AML-193 (cell line): ENCODE results near the gene NTRK3.
"Not testable (repeated sequence)": the region's sequence is repeated elsewhere in the genome, so short reads cannot be mapped to it uniquely, and the experiment has no call there.

Experiments used
- DNase-seq, 2 experiments: peaks; one replicate each; lab custom pipeline; 2025; lab: John Stamatoyannopoulos, UW

The NTRK3 gene

DNA sequence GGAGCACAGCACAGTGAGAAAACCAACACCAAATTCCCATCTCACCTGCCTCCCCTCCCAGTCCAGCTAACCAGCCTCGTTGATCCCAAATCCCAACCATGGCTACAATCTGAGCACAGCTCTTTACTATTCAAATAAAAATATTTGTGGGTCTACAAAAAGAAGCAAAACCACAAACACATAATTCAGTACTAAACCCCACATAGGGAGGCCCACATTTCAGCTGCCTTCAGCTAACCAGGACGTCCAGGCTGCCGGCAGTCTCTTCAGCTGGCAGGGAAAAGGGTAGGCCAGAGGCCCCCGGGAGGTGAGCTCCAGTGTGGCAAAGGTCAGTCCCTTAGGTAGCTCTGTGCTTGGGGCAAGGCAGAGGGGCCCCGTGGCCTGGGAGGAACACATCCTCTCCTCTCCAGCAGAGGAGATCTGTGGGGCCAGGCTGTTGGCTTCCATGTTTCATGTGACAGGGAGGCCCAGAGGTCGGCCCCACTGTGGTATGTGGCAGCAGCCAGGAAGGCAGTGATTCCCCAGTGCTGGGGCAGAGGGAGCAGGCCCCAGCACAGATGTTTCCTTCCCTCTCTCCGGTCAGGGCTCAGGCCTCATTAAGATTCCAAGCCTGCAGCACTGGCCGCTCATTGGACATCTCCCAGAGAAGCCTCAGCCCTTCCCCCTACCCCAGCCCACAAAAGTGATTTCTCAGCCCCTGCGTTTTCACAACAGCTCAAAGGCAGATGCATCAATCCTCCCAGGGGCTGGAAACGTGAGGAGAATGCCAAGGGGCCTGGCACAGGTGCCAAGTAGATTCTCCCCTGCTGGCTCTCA, 381.4 kb downstream of the NTRK3 start:
- DNase-seq, result no peak

DNA sequence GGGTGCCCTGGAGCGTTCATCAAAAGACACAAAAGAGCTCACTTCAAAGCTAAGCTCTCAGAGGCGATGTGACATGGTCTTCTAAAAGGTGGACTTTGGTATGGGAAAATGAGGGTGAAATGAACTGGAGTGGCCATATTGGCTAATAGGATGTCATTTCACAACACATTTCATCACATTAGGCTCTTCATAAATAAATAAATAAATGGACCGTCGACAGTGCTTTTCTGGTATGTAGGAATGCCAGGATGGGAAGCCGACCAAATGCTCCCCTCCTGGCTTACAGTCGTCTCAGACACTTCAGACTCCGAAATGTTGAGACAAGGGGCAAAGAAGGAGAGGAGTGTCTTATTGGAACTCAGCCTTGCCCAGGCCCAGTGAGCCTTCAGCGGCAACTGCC, 383.0 kb downstream of the NTRK3 start:
- DNase-seq, result no peak

DNA sequence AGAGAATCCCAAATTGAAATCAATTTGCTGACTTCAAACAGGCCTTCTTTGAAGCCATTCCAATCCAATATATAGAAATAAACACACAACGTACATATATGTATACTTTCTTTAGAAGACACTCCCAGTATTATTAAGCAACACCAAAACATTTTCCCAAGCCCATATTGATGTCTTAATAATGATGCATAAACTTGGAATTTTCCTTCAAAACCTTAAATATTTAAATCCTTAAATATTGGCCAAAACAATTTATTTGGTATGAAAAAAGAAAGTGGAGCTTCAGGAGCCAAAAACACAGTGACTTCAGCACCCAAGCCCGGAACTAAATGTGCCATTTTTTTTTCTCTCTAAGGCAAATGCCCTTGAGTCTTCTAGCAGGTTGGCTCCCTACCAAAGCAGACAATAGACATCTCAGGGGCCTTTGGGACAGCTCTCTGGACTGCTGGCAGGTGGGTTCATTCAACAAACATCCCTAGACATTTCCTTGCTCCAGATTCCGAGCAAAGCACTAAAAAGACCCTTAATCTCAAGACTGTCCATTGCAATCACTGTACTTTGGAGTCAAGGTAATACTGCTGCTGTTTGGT, 384.7 kb downstream of the NTRK3 start:
- DNase-seq, result no peak

DNA sequence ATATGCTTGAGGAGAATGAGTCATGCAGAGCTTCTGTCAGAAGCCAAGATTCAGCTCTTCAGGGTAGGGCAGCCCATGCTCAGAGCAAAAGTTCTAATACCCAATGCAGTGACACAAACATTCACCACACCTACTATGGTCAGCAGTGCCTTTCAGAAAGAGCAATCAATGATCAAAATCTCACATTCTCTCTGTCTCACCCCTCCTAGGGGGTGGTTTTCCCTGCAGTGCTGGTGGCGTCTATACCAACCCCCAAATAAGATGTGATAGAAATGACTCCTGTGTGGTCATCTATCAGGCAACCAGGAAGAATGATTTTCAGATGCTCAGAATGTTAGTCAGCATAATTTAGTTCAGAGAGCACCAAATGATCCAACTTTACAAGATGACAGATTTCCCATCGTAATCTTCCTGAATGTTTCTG, 385.3 kb downstream of the NTRK3 start:
- no peak for DNase-seq

DNA sequence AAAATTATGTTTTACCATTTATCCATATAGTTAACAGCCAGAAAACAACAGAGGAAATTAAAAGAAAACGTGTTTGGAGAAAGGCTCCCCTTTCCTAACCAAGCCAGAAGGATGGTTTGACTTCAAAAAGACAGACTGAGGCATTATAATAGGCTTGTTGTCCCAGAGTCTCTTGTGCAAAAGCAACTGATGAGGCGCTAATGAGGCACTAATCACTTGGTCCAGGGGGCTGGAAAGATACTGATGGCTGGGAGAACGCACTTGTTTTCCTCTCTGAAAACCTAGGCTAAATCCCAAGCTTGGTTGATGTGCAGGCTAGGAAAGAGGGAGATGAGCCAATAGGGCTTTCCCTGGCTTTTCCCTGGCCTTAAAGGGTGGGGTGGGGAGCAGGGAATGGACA, 389.6 kb downstream of the NTRK3 start:
- DNase-seq, result no peak

DNA sequence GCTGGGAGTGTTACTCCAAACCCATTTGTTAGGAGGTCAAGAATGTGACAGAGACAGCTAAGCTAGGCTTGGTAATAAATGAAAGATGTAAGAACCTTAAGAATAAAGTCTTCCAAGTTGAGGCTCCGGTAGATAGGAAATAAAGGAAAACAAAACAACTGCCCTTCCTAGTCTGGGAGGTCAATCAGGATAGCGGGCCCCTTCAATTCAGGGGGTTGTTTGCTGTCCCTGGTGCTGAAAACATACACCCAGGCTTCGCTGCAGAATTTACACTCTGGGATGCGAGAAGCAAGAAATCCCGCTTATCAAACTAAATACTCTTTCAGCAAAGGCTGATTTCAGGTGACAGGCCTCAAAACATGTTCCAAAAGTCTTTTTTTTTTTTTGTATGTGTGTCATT, 393.4 kb downstream of the NTRK3 start:
- no peak for DNase-seq

DNA sequence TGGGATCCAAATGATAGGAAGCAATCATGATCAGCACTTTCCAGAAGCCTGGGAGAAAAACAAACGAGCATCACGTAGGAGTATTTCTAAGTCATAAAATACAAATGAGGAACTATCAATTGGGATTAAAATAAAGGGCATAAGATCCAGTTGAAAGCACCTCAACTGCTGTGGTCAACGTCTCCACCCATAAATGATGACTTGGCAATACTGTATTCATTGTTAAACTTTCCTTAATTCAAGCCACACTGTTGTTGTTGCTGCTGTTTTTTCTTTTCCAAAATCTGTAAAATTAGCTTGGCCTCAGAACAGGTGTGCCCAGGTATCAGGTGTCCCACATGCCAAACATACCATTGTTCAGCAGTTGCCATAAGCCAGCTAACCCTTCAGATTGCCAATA, 395.8 kb downstream of the NTRK3 start:
- DNase-seq, result no peak

DNA sequence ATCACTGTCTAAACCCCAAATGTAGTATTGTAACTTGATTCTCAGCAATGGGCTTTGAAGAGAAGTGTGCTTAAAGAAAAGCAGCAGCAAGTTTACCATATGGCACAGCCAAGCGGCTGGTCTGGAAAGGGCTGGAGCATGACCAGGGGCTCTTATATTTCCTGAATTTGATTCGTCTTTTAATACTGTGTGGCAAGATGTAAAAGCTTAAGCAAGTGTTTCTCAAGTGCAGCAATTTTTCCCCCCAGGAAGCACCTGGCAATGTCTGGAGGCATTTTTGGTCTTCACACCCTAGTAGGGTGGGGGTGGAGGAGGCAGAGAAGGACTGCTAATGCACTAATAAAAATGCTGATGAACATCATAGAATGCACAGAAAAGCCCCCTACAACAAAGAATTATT, 397.9 kb downstream of the NTRK3 start:
- DNase-seq, result no peak

DNA sequence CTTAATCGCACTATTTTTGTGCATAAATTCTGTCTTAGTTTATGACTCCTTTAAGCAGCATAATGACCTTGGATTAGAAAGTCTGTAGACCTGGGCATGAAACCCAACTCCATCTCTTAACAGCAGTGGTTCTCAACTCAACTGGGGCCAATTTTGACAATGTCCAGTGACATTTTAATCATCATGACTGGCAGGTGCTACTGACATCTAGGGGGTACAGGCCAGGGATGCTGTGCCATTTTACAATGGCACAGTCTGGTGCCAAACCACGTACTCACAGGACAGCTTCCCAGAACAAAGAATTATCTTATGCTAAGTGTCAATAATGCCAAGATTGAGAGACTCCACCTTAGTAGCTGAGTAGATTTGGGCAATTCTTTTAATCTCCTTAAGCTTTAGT, 405.0 kb downstream of the NTRK3 start:
- no peak for DNase-seq

DNA sequence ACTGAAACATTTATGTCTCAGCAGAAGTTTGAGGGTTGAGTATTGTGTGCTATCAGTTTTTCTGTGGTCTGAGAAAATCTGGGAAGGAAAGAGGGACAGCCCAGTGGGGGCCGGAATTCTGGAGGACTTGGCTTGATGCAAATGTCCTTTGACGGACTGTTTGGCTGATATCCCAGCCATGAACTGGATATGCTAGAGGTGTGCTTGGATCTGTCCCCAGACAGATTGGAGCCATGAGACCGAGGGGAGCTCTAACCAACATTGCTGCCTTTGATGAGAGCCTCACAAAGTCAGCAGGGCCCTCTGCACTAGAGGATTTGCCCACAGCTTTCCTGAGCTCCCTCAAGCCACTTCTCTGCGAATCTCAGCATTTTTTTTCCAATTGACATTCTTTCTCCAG, 405.6 kb downstream of the NTRK3 start:
- no peak for DNase-seq

DNA sequence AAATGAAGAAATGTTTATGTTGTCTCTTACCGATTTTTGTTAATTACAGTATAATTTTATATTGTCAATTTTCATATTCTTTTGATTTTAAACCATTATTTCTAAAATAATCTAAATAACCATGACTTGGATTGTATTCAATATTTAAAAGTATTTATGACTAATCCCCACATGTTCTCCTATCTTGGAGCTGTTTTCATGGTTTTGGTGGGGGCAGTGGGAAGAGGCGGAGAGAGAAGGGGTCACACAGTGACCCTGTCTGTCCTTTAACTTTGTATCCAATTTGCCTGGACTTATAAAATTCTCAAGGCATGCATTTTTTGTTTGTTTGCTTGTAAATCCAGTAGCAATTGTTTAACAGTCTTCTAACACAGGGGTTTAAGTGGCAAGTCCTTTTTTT, 407.4 kb downstream of the NTRK3 start:
- DNase-seq, result no peak

DNA sequence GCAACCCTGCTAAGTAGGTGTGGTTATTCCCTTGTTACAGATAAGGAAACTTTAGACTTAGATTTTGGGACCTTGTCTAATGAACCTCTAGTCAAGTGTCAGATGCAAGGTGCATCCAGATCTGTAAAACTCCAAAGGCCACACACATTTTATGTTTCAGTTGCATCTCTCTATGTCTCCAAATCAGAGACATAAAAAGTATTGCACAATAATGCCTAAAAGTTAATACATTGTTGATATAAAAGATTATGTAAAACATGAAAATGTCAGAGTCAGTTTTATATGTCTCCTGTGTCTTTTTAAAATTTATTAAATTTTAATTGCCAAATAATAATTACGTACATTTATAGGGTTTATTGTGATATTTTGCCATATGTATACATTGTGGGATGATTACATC, 408.5 kb downstream of the NTRK3 start:
- DNase-seq, result no peak

DNA sequence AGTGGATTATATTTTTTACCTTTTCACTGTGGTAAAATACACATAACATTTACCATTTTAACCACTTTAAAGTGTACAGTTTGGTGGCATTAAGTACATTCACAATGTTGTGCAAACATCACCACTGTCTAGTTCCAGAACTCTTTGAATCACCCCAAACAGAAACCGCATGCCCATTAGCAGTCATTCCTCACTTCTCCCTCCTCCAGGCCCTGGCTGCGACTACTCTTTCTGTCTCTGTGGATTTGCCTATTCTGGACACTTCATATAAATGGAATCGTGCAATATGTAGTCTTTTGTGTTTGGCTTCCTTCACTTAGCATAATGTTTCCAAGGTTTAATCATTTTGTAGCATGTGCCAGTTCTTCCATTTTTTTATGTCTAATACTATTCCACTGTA, 409.8 kb downstream of the NTRK3 start:
- no peak for DNase-seq

DNA sequence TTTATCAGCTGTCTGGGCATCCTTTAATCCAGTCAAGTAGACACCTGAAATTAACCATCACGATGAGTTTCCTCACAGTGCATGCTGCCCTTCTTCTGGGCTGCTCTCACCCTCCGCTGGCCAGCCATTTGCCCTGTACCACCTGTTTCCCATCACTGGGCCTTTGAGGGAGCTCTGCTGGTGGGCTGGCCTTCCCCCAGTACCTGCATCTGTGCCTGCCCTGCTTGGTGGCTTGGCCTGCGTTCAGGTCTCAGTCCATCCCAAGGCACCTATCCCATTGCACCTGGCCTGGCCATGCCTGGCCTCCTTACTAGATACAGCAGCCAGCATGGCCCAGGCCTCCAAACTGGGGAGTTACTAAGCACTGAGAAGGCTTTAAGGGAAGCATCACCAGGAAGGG, 413.2 kb downstream of the NTRK3 start:
- no peak for DNase-seq

DNA sequence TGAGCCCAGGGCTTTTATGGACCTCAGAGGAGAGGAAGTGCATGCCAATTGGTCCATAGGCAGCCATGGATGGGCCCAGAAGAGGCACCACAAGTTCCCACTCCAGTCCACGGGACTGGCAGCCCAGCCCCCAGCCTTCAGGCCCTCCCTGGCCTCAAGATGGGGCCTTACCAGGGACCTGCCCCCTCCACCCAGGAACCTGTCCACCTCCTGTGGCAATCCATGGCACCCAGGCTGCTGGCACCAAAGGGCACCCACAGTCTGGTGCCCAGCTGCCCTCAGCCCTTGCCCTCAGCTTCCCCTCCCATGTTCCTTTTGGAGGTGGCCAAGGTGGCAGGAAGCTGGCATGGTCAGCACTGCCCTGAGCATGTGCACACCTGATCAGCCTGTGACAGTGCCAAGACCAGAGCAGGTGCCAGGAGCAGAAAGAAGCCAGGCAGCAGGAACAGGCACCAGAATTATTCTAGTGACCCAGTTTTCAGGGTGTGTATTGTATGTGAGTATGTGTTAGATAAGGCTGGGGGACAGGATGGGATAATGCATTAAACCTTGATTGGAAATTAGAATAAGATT, 415.0 kb downstream of the NTRK3 start:
- DNase-seq, result no peak

DNA sequence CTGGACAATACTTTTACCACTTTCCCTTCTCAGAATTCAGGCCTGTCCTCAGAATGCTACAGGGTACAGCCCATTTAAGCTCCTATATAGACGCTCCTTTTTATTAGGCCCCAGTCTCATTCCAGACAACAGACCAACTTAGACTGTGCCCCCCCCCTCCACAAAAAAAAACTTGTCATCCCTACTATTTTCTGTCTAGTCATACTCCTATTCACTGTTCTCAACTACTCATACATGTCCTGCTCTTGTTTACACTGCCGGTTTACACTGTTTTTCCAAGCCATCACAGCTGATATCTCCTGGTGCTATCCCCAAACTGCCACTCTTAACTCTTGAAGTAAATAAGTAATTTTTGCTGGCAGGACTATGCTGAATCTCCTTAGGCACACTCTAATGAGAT, 420.7 kb downstream of the NTRK3 start:
- not testable (repeated sequence) for DNase-seq

DNA sequence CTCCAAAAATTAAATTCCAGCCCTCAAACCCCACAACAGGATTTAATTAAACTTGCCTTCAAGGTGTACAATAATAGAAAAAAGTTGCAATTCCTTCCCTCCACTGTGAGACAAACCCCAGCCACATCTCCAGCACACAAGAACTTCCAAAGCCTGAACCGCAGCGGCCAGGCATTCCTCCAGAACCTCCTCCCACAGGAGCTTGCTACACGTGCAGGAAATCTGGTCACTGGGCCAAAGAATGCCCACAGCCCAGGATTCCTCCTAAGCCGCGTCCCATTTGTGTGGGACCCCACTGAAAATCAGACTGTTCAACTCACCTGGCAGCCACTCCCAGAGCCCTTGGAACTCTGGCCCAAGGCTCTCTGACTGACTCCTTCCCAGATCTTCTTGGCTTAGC, 423.2 kb downstream of the NTRK3 start:
- DNase-seq, result not testable (repeated sequence)

DNA sequence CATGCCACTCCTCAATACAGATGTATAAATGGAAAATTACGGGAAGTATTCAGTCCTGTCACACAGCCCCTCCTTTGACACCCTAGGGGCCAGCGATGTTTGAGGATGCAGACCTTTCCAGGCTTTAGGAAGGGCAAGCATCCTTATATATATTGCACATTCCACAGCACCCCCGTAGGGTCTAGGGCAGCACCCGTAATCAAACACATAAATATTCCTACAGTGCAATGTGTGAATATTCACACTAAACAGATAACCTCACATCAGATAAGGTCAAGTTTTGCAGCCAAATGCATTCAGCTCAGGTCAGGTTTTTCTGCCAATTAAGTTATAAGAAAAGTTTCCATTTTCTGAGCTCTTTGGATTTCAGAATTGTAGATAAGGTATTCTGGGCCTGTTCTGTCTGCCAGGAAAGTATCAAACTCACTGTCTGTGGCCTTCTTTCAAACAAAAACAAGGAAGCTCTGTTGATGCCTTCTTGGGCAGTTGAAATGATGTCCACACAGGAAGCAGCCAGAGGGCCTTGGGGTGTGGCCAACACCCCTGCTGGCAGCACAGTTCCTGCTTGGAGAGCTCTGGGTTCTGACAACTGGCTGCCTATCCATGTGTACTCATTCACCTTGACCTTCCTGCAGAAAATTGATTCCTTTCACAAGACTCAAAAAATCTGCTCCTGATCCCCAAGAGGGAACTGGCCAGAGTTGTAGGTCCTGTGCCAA, 427.0 kb downstream of the NTRK3 start:
- DNase-seq, result peak; percentile 40 to 47

DNA sequence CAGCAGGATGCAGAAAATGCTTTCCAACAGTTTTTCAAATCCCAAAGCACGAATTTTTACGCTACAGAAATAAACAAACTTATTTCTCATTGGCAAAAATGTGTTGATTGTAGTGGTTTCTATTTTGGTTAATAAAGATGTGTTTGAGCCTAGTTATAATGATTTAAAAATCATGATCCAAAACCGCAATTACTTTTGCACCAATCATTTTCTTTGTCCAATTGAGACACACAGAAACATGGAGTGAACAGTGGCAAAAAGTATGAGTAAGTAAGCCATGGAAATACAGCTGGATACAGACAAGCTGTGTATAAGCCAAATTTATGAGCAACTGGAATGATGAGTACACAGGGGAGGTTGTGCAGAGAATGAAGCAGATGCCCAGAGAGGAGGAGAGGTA, 427.9 kb downstream of the NTRK3 start:
- no peak for DNase-seq

DNA sequence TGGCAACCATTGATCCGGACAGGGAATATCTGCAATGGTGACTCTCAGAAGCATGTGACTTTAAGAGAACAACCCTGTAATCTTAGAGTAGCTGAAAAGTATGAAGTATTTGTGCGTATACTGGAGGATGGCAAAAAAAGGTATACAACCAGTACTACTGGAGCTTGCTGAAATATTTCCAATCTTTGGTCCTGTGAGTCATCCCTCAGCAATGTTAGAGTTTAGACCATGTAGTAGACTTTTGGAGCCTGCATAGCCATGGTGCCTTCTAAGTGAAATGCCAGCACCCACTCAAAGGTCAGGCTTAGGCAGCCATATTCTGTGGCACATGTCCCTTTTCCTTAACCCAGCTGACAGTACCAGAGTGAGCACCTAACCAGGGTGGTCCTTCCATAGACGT, 429.4 kb downstream of the NTRK3 start:
- DNase-seq, result no peak

DNA sequence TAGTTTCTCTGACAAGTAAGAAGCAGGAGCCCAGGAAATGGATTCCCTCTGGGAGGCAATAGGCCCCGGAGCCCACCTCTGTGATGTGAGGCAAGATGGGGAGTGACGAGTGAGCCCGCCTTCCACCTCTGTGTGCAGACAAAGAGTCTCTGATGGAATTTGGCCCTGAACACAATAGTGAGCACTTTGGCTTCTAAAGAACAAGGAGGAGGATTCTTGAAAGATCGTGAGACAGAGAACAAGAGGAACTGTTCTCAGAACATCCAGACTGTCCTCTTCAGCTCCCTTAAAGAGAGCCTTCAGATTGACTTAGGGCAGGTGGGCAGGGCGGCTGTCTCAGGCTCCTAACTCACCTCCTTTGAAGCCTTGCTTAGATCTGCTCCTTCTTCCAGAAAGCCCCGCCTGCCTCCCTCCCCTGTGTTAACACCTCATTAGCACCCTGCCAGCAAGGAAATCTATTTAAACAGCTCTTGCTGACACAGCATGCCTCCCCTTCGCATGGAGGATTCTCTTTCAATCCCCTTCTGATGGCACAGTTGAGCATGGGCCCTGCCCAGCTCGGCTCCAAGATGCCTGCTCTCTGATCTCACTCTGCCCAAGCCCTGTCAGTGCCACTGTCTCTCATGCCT, 430.3 kb downstream of the NTRK3 start:
- no peak for DNase-seq

DNA sequence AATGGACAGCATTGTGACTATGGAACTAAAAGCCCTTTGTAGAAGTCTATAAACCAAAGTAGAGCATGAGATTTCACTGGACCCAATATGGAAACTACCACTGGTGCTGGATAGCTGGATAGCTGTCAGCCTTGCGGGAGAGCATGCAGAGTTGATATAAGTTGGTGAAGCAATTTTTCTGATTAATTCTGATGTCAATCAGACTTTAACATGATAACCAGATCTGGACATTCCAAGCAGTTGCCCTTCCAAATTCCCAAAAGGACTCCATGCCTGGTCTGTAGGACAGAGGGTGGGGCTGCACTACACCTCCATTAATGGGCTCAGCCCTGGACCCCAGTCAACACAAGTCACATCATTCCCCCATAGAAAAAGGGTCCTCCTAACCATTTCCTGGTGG, 437.8 kb downstream of the NTRK3 start:
- no peak for DNase-seq
